K562 (cell line): ENCODE data around the gene CD300E. TPM values are rescaled to one million over a fixed set of nuclear protein-coding genes. Genes with fewer than 3 reads are reported as not detected.
A peak's percentile ranks its signal among the peaks of the same experiment; 100 is the strongest.

Experiments
- ATAC-seq: fragments of 200-7000 bp; cut with Tn5 transposase; 3 replicates; pipeline ENCODE4 v1.9.1; 2020; ENCODE audit warnings: moderate library complexity
- BruUV-seq: library from RNA; stranded (reverse); fragments of 400-500 nt; replicated peaks from 2 replicates; lab custom pipeline; 2021; lab: Mats Ljungman, UMichigan
- CTCF ChIA-PET: fragments of 300-600 bp; formaldehyde crosslinking; extraction: SDS; loops from one replicate; lab custom pipeline; 2021; ENCODE audit warnings: low intra/inter-chr PET ratio; lab: Yijun Ruan, JAX
- POLR2A ChIA-PET: fragments of 300-600, 350-650 bp; sonication (Branson Sonifier 250); formaldehyde crosslinking; extraction: SDS; loops from one replicate; lab custom pipeline; 2021; ENCODE audit warnings: antibody characterized with exemption, inconsistent platforms; lab: Yijun Ruan, JAX
- DNase-seq, 4 experiments: peaks; one replicate each; pipeline versions ENCODE4 v3.0.0 to v3.0.0-alpha.2; 2011 to 2018; ENCODE audit warnings: low spot score in 3 of 4, mixed read lengths in 3 of 4; ENCODE audit errors: extremely low read depth in 1 of 4
- FAIRE-seq: peaks from 2 replicates; lab custom pipeline; 2011; peaks lifted over from hg19 to GRCh38; lab: Jason Lieb, UNC
- H2AFZ ChIP-seq: 2 replicates; pipeline ENCODE4 v1.6.0; 2011; ENCODE audit warnings: low read depth, low read length, control low read depth, inconsistent platforms
- H3K27ac ChIP-seq: fragments of 200-600 bp; 3 replicates; pipeline ENCODE4 v1.8.0; 2011; ENCODE audit warnings: low read depth, mild to moderate bottlenecking, control low read depth, inconsistent platforms, low read length, moderate library complexity, mixed read lengths; ENCODE audit errors: extremely low read depth
- H3K27me3 ChIP-seq, 2 experiments: fragments of 300-600 bp in 1 of 2; 2 replicates in 1 of 2; 3 replicates in 1 of 2; pipeline versions ENCODE4 v1.6.0 to v1.8.0; 2011; ENCODE audit warnings: inconsistent platforms in 2 of 2, low read length in 2 of 2, mild to moderate bottlenecking in 1 of 2, mixed read lengths in 1 of 2, moderate library complexity in 1 of 2; ENCODE audit not compliant: control insufficient read depth in 2 of 2, insufficient read depth in 2 of 2
- H3K36me3 ChIP-seq: fragments of 300-600 bp; 3 replicates; pipeline ENCODE4 v1.8.0; 2011; ENCODE audit warnings: mild to moderate bottlenecking, low read length, inconsistent platforms; ENCODE audit not compliant: control insufficient read depth, insufficient read depth
- H3K4me1 ChIP-seq, 2 experiments: fragments of 200-600 bp in 1 of 2; replicated peaks in 1 of 2; 2 replicates in 1 of 2; 3 replicates in 1 of 2; pipeline versions ENCODE4 v1.5.1 to v1.8.0; 2011; ENCODE audit warnings: inconsistent platforms in 2 of 2, low read length in 2 of 2, mild to moderate bottlenecking in 1 of 2, mixed read lengths in 1 of 2, moderate library complexity in 1 of 2; ENCODE audit not compliant: control insufficient read depth in 2 of 2, insufficient read depth in 2 of 2
- H3K4me2 ChIP-seq: 2 replicates; pipeline ENCODE4 v1.6.1; 2011; ENCODE audit warnings: low read length, control low read depth, inconsistent platforms, mixed read lengths; ENCODE audit not compliant: insufficient read depth
- H3K4me3 ChIP-seq: fragments of 200-600 bp; sonication (generic), shearing (Covaris generic); 2 replicates; pipeline ENCODE4 v1.5.1; 2016; ENCODE audit warnings: control low read depth, inconsistent platforms
- H3K79me2 ChIP-seq: fragments of 200-600 bp; 3 replicates; pipeline ENCODE4 v1.8.0; 2011; ENCODE audit warnings: low read length, inconsistent platforms; ENCODE audit not compliant: control insufficient read depth, insufficient read depth
- H3K9ac ChIP-seq, 2 experiments: 2 replicates each; pipeline versions ENCODE4 v1.6.0 to v1.6.1; 2011; ENCODE audit warnings: low read depth in 2 of 2, low read length in 2 of 2, control low read depth in 1 of 2, inconsistent platforms in 1 of 2, mild to moderate bottlenecking in 1 of 2, mixed read lengths in 1 of 2; ENCODE audit not compliant: insufficient read depth in 1 of 2
- H3K9me1 ChIP-seq: one replicate; pipeline ENCODE4 v1.6.0; 2011; ENCODE audit warnings: inconsistent platforms, mild to moderate bottlenecking, low read length, moderate library complexity; ENCODE audit not compliant: control insufficient read depth, insufficient read depth
- H3K9me3 ChIP-seq: replicated peaks from 2 replicates; pipeline ENCODE4 v1.5.1; 2011; ENCODE audit warnings: low read depth, low read length, inconsistent platforms; ENCODE audit not compliant: control insufficient read depth, insufficient read depth
- H4K20me1 ChIP-seq: replicated peaks from 2 replicates; pipeline ENCODE4 v1.6.1; 2011; ENCODE audit warnings: low read length, inconsistent platforms, mixed read lengths; ENCODE audit not compliant: control insufficient read depth, insufficient read depth
- DPF2 ChIP-seq: fragments of 450-650 bp; IDR thresholded peaks from 2 replicates; pipeline ENCODE4 v1.6.1; 2016
- KLF10 ChIP-seq: fragments of 250-450 bp; sonication (Bioruptor Pico); IDR thresholded peaks from 2 replicates; pipeline ENCODE4 v1.6.1; 2021; ENCODE audit warnings: matching md5 sums
- NFIC ChIP-seq: fragments of 450-650 bp; IDR thresholded peaks from 2 replicates; pipeline ENCODE4 v1.6.1; 2017; ENCODE audit warnings: mild to moderate bottlenecking, inconsistent platforms
- PHB2 ChIP-seq: fragments of 450-650 bp; IDR thresholded peaks from 2 replicates; pipeline ENCODE4 v1.6.1; 2017; ENCODE audit warnings: low read depth
- POU5F1 ChIP-seq: fragments of 150-350 bp; IDR thresholded peaks from 2 replicates; pipeline ENCODE4 v1.6.1; 2014; ENCODE audit warnings: borderline replicate concordance, low read length, low read depth, mild to moderate bottlenecking; ENCODE audit not compliant: partially characterized antibody
- RFX5 ChIP-seq: IDR thresholded peaks from 2 replicates; pipeline ENCODE4 v1.6.1; 2011; ENCODE audit warnings: low read depth, mild to moderate bottlenecking, improper control_type of control experiment, low read length
- WGBS: fragments of 100-300 bp; shearing (Covaris generic); methylation state at CpG from one replicate; pipeline ENCODE4 v1.1.6; 2016; ENCODE audit warnings: low coverage, mixed read lengths; ENCODE audit not compliant: insufficient coverage; ENCODE audit errors: missing lambda C conversion rate; 5-methylcytosine and 5-hydroxymethylcytosine counted together
- in situ Hi-C: fragments of 300-500 bp; cut with MboI; formaldehyde crosslinking; loops from 4 replicates; pipeline ENCODE4 v1.15.0; 2018; ENCODE audit warnings: inconsistent platforms, mixed read lengths
- intact Hi-C: fragments of 100-400 bp; cut with micrococcal nuclease; formaldehyde crosslinking; loops from 2 replicates; pipeline ENCODE4 v1.14.2; 2022
- polyA plus RNA-seq, 8 experiments: library from polyadenylated mRNA; depleted of rRNA in 4 of 8; stranded (reverse) in 5 of 8; unstranded in 3 of 8; fragments of >200 nt; fragmentation: Nextera tagmentation in 2 of 8; fragmentation: Illumina TruSeq in 1 of 8; extraction: Ambion mirVana in 2 of 8; extraction: Trizol in 1 of 8; gene quantifications; 2 replicates each; pipeline versions ENCODE4 v1.2.1 to v1.2.3, GENCODE V29; 2011 to 2014; ENCODE audit warnings: inconsistent platforms in 1 of 8, missing spikeins in 1 of 8
- total RNA-seq, 7 experiments: library from RNA; depleted of rRNA in 6 of 7; stranded (reverse); fragments of >200 nt in 6 of 7; fragmentation: Illumina TruSeq in 2 of 7; extraction: Trizol in 2 of 7; gene quantifications; 2 replicates each; pipeline versions ENCODE4 v1.2.1 to v1.2.3, GENCODE V29; 2011 to 2021; ENCODE audit warnings: low replicate concordance in 1 of 7

The CD300E gene
- total and polyA plus RNA-seq, 9 of the 15 experiments (the other 6 are each of a cell fraction or from before 2014, with no cell fraction given): not detected

GRCh38 chr17:74625661-74626060 lies 2.1 kb upstream of the CD300E start:
- H2AFZ ChIP-seq: no peak overlapping the region
- no peaks in the 10 kb centered on the region for H3K9me3 ChIP-seq
- no peaks in the 10 kb centered on the region for H4K20me1 ChIP-seq
- POLR2A ChIA-PET: interaction anchor here (1.2 kb wide), 1 partner anchor 8 kb away, joined by 4 read pairs; no protein-coding TSS in a partner anchor
- CTCF ChIA-PET: no interaction called here
- ATAC-seq: no peak
- no peaks in the 10 kb centered on the region for H3K9me1 ChIP-seq
- no peak overlapping the region for H3K27ac ChIP-seq
- H3K4me3 ChIP-seq: no peak overlapping the region
- no peaks in the 10 kb centered on the region for H3K4me1 ChIP-seq
- no peak for FAIRE-seq
- BruUV-seq: no TSS peak
- no peak overlapping the region for H3K9ac ChIP-seq
- intact Hi-C loops: no loop called here
- no peaks in the 10 kb centered on the region for H3K36me3 ChIP-seq
- no peak for DNase-seq
- in situ Hi-C loops: no loop called here
- no peaks in the 10 kb centered on the region for H3K79me2 ChIP-seq
- H3K27me3 ChIP-seq: peaks cover 0 to 5% of the 10 kb centered on the region in 2 experiments; a peak in 1 of 5 replicates
- H3K4me2 ChIP-seq: no peak overlapping the region
- TF ChIP-seq KLF10 (CRISPR knock-in tag) (no peak), PHB2 (no peak), DPF2 (no peak), RFX5 (no peak)
- WGBS: 0% methylated on average over 3 of the region's 3 CpGs

- intact Hi-C loops (no loop called here), in situ Hi-C loops (no loop called here)
- CTCF ChIA-PET: no interaction called here
- H3K4me3 ChIP-seq: no peak overlapping the region
- POLR2A ChIA-PET: no interaction called here
- no peak for ATAC-seq
- H3K4me2 ChIP-seq: no peak overlapping the region
- no peaks in the 10 kb centered on the region for H3K4me1 ChIP-seq
- peaks cover 4% of the 10 kb centered on the region; the same call in 1 of the 2 replicates for H4K20me1 ChIP-seq
- DNase-seq: no peak
- FAIRE-seq: no peak
- no peaks in the 10 kb centered on the region for H3K36me3 ChIP-seq
- BruUV-seq: no TSS peak
- 11% methylated on average over 1 of the region's 1 CpG for WGBS
- no peak overlapping the region for H3K27ac ChIP-seq
- no peak overlapping the region for H3K9ac ChIP-seq
- no peaks in the 10 kb centered on the region for H3K9me3 ChIP-seq
- H2AFZ ChIP-seq: no peak overlapping the region
- H3K9me1 ChIP-seq: no peaks in the 10 kb centered on the region
- H3K27me3 ChIP-seq: peaks cover 0 to 10% of the 10 kb centered on the region in 2 experiments; a peak in 2 of 5 replicates
- TF ChIP-seq POU5F1 (no peak), NFIC (0 out of 2 replicates have a peak, but pooled peaks have one; percentile 11)
- no peaks in the 10 kb centered on the region for H3K79me2 ChIP-seq
These were observed 593 bp upstream of the CD300E start for GRCh38 chr17:74624131-74624530.
